HG02623 (cell line): Measurements from ENCODE around the gene PNLIPRP2.

ENCODE experiments used
- ATAC-seq: cut with Tn5 transposase; IDR thresholded peaks from one replicate; pipeline ENCODE4 v1.9.1; 2021; ENCODE audit warnings: moderate library complexity; ENCODE audit not compliant: unreplicated experiment

PNLIPRP2 gene

DNA sequence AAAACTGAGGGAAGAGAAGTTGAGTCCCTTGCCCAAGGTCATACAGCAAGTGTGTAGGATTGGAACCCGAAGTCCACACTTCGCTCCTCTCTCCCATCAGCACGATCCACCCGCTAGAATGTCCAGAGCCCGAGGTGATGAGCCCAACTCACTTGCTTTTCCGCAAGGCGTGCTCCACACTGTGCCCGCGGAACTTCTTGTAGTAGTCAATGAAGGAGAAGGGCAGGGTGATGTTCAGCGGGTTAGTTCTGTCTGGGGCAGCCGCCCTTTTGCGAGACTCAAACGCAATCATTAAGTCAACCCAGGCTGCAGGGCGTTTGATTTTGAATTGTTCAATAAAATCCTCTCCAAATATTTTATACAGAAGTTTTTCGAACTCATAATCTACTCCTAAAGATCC is 58.6 kb downstream of the PNLIPRP2 start:
- ATAC-seq, result no peak

DNA sequence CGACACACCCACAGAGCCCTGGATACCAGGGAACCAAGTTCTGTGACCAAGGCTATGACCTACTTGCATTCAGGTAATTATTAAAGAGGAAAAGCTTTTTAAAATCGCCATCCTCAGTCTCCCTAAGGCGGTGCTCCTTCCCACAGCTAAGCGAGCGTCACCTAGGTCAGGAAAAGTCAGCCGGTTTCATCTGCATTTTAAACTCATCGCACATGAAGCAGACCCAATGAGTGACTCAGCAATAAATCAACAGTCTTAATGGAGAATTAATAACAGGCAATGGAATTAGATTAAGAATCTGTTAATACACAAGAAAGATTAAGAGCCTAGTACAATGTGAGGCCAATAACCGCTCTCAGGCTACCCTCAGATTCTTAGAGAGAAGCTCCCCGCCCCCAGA is 62.4 kb downstream of the PNLIPRP2 start:
- ATAC-seq, result no peak

DNA sequence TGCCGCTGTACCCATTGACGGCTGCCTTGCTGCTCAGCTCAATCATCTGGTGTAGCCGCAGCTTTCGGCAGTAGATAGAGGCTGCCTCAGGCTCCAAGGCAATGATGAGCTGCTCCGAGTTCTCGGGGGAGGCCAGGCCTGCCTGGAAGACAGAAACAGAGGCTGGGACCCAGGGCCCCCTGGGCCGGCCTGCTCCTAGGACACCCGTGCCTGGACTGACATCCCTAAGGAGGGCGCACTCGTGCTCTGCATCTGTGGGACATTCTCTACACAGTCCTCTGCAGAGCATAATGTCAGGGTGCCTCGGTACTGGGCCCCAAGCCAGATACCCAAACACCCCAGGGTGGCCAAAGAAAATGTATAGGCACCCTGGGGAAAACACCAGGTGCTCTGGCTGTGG is 63.1 kb downstream of the PNLIPRP2 start:
- ATAC-seq, result no peak

DNA sequence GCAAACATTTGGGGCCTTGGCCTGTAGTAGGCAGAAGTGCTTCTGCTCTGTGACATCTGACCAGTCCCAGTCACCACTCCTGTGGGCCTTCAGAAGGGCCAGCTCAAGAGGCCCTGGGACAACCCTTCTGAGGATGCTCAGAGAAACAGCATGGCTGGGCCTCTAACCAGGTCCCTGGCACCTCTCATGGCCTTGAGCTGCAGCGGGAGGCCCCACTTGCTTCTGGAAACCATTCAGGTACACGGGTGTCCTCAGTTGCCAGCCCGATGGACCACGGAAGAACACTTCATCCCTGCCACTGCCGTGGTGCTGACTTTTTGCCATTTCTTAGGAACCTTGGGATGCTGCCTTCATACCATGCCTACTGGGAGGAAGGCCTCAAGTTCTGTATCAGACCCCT is 64.0 kb downstream of the PNLIPRP2 start:
- ATAC-seq, result no peak

DNA sequence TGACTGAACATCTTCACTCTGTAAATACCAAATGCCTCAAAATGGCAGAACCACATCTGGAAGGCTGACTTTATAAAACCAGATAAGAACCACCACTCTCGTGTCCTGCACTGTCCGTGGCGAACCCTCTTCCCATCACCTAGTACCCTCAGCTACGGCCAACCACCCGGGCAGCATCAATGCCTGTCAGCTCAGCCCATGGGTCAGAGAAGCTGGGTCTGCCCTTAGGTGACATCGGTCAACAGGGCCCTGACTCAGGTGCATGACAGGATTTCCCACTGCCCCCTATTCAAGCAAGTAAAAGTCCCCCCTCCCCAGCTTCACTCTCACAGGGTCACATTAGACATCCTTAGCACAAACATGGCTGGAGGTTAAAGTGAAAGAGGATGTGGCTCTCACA is 65.1 kb downstream of the PNLIPRP2 start:
- ATAC-seq, result no peak

DNA sequence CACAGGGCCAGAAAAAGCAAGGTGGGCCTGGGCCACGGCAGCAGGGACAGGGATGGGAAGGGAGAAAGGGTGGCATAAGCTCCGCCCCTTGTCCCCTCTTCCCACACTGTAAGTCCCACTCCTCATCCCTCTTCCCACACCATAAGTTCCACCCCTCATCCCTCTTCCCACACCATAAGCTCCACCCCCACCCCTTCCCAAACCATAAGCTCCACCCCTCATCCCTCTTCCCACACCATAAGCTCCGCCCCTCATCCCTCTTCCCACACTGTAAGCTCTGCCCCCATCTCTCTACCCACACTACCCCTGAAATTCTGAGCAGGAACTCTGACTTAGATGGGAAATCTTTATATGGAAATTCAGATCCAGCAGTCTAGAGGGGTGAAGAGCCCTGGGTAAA is 65.9 kb downstream of the PNLIPRP2 start:
- no peak for ATAC-seq

DNA sequence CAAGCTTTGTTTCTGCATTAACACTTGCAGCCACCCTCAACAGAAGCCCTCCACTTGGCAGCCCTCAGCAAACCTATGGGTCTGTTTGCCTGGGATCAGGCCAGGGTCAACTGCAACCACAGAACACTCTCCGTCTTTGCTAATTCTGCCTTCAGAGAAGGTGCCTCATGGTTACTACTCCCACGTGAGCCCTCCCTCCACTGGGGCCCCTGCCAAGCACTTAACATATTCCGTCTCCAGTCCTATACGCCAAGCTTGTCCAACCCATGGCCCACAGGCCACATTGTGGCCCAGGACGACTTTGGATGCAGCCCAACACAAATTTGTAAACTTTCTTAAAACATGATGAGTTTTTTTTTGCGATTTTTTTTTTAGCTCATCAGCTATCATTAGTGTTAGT is 66.9 kb downstream of the PNLIPRP2 start:
- ATAC-seq, result no peak

DNA sequence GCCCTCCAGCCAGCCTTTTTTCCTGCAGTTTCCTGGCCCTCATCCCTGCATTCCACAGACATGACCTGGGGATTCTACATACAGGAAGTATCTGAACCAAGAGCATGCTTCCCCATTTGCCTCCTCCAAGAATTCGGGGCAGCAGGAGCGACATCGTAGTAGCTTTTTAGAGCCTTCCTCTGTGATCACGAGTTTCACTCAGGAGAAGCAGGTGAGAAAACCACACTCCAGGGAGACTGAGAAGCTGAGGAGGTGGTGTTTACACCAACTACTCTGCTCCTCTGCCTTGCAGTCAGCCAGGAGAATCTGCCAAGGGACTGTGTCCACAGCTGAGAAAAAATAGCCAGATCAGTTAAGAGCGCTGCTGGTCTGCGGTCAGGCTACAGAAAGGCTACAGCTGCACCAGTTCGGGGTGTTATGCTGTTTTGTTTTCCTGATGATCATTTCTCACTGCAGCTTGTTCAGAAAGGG is 67.5 kb downstream of the PNLIPRP2 start:
- ATAC-seq, result no peak

DNA sequence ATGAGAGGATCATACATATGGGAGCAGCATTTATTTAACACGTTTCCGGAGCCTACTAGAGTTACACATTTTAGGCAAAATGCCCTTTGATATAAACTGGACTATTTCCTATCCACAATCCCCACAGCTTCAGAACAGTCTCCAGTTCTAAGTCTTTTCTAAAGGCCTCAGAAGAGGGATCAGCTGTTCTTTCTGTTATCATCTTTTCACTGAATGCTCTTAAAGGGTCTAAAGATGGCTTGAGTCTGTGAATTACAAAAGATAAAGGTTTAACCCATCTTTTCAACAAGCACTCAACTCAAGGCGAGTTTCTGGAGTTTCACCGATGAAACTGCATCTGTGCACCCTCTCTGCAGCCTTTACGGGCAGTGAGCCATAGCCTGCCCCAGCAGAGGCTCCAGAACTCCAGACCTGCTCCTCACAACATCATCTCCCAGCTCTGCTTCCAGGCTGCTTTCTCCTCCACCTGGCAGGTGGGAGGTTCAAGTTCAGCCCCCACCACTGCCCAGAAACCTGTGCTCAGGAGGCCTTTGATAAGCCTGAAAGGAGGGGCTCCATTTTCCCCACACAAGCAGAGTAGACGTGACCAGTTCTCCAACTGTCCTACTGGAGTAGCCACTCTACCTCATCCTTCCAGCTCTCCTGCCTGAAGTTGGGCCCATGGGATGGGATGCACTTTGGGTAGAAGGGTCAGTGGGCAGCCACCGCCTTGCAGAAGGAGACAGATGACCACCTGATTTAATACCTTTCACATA is 68.2 kb downstream of the PNLIPRP2 start:
- ATAC-seq, result no peak

DNA sequence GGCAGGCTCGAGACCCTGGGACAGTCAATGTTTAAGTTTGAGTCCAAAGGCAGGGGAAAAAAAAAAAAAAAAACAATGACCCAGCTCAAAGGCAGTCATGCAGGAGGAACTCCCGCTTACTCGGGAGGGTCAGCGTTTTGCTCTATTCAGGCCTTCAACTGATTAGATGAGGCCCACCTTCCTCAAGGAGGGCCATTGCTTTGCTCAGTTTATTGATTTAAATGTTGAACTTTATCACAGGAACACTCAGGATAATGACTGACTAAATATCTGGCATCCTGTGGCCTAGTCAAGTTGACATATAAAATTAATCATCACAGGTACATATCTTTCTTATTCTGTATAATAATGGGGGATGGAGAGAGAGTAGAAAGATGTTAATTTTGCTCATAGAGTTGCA is 69.0 kb downstream of the PNLIPRP2 start:
- ATAC-seq, result no peak

DNA sequence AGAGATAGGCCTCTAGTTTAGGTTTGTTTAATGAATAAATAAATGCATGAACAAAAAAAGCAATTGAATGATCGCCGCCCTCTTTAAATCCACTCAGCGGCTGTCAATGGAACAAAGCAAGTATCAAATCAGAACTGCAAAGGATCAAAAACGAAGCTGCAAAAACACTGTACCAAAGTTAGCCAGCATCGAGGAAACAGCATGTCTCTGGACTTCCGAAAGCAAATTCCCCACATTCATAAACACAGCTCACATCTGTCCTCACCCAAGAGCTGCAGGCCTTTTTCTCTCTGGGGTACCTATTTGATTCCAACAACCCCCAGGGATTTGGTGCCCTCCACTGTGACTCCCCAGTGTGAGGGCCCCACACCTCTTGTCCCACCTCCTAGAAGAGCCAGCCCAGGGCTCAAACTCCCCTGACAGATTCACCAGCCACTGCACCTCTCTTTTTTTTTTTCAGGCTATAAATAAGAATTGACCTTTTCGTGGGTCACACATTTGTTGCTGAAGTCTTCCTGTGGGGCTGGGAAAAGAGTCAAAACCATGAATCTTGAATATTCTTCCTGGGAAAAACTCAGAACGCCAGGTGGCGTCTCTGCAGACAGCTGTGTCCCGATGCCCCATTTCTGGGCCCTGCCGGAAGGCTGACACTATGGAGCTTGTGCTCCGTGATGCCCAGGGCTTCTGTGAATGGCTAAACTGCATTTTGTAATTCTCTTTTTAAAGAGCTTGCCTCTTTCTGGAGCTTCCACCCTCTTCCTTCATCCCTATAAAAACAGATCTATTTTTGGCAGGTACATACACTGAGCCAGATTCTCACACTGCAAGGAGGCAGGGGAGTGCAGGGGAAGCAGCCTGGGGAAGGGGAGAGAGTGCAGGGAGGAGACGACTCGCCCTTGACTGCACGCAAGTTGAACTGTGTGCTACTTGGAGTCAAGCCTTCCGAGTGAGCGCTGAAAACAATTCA is 69.9 kb downstream of the PNLIPRP2 start:
- ATAC-seq, result no peak

DNA sequence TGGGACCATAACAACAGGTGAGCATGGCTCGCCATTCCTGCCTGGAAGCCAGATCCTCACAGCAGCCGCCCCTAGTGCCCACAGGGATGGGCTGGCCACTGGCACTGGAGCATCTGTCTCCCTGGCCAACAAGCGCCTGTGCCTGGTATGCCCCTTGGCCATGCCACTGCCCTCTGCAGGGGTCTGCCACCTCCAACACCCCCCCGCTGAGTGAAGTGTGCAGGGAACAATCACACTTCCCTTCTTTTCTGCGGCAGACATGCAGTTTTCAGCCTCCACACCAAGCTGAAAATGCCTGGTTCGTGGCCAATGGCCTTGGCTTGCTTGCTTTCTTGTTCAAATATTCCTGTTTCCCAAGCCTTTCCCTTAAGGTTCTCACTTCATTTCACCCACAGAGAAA is 70.9 kb downstream of the PNLIPRP2 start:
- ATAC-seq, result no peak

DNA sequence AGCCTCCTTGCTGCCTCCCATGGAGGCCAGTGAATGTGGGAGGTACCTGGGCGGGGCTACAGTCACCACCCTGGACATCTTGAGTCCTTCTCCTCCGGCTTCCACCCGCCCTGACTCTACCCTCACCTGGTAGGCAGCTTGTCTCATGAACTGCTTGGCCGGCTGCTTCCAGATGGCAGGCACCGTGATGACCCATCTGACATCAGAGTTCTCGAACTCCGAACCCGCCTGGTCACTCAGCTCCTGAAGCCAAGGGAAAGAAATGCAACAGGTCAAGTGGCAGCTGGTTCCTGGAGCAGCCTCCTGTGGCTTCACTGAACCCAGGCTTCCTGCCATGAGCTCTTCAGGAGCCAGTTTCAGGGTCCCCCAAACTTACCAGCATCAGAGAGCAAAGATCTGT is 71.5 kb downstream of the PNLIPRP2 start:
- no peak for ATAC-seq

DNA sequence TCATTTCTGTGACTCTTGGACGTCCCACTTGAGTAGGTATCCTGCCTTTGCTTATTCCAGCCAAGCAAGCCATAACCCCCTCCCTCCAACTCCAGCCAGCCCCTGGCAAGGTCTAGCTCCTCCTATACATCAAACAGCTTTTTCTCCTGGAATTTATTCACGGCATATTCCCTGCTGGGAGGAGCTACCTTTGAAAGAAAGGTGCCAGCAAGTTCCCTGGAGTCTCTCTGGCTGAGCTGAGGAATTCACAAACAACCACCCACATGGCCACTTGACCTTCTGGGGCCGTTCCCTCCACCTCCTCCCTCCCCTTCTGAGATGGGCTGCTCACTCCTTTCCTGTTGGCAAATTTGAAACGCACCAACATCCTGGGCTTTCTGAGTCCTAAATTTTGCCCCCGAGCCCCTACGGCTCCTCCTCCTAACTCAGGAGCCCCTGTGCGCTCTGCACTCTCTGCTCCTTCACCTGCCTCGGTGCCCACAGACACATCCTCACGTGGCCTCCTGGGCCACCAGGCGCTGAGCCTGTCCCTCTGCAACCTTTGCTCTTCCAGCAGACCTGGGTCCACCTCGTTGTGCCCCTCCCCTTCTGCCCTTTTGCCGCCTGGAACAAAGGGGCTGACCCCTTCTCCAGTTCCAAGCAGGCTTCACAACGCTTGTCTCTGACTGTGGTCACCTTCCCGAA is 73.6 kb downstream of the PNLIPRP2 start:
- ATAC-seq, result no peak
